ENCODE measurements around the gene ADK. TPM values are rescaled to one million over a fixed set of nuclear protein-coding genes. Genes with fewer than 3 reads are reported as not detected.

ADK gene
- total and polyA plus RNA-seq, 2 of the 13 experiments (the other 11 are each of a cell fraction or from before 2014, with no cell fraction given): 48.6 to 79.1 TPM

- WGBS (ENCODE audit: low lambda C conversion rate): 94% methylated on average over 2 of the region's 2 CpGs
- ATAC-seq (no peak), FAIRE-seq (no peak), DNase-seq (ENCODE audit: low spot score) (no peak)
- H3K36me3 ChIP-seq (replicated peaks in 1 of 2; ENCODE audit: control insufficient read depth in 1 of 2, insufficient read depth in 2 of 2, low read length in 2 of 2): no peaks in the 10 kb centered on the region
- no peaks in the 10 kb centered on the region for H4K20me1 ChIP-seq (ENCODE audit: insufficient read depth, low read length)
- no peak overlapping the region for H2AFZ ChIP-seq (ENCODE audit: low read length)
- no TSS peak for BruUV-seq (replicated peaks)
- H3K4me1 ChIP-seq (ENCODE audit: insufficient read depth, low read length): peaks cover 27% of the 10 kb centered on the region
- in situ Hi-C loops (cut with HindIII; ENCODE audit: extremely low pct_ligation_motif_present, low pct_unique_long_range_greater_than_20kb): no loop called here
- H3K27ac ChIP-seq (ENCODE audit: extremely low read length, insufficient read depth, low read length): no peak overlapping the region
- POLR2A ChIA-PET: no interaction called here
- H3K9me3 ChIP-seq (ENCODE audit: low read length): no peaks in the 10 kb centered on the region
- CTCF ChIA-PET (ENCODE audit: low intra/inter-chr PET ratio, low total read pairs): no interaction called here
- intact Hi-C loops (cut with micrococcal nuclease; ENCODE audit: unreplicated experiment): no loop called here
- H3K4me3 ChIP-seq (replicated peaks in 1 of 3; ENCODE audit: insufficient read depth in 1 of 3, low read depth in 2 of 3, low read length in 3 of 3): no peak overlapping the region
- peaks cover 7% of the 10 kb centered on the region for H3K79me2 ChIP-seq (ENCODE audit: insufficient read depth, low read length)
- H3K9ac ChIP-seq (ENCODE audit: insufficient read depth, low read depth, low read length): no peak overlapping the region
- no peak overlapping the region for H3K4me2 ChIP-seq (ENCODE audit: low read depth, low read length)
- H3K27me3 ChIP-seq (ENCODE audit: control insufficient read depth in 1 of 2, insufficient read depth in 2 of 2, low read length in 2 of 2): no peaks in the 10 kb centered on the region
- no peak for TF ChIP-seq ZNF343 (CRISPR knock-in tag; IDR thresholded peaks at IDR 0.05)
- TF ChIP-seq PRDM4 (CRISPR knock-in tag; IDR thresholded peaks at IDR 0.05; ENCODE audit: borderline replicate concordance): no peak
- no peak for TF ChIP-seq ZNF770 (CRISPR knock-in tag; IDR thresholded peaks at IDR 0.05)
- TF ChIP-seq GPN1 (CRISPR knock-in tag; IDR thresholded peaks at IDR 0.05; ENCODE audit: borderline replicate concordance): no peak
- no peak for TF ChIP-seq TSC22D2 (CRISPR knock-in tag; IDR thresholded peaks at IDR 0.05; ENCODE audit: borderline replicate concordance)
- TF ChIP-seq KAT8 (CRISPR knock-in tag; IDR thresholded peaks at IDR 0.05): no peak
These were observed 20.6 kb downstream of the ADK start for GRCh38 chr10:74171625-74172024.
